Spleen (tissue), 11 donors: Measurements from ENCODE around the gene MYPN. TPM values are rescaled to one million over a fixed set of nuclear protein-coding genes. Genes with fewer than 3 reads are reported as not detected.

Experiments used
- DNase-seq: peaks from one replicate; pipeline ENCODE4 v3.0.0-alpha.2; 2020
- H3K27ac ChIP-seq, 8 donors: fragments of 200-600 bp; sonication (generic) in 7 of 8; 1 replicate in 4 of 8; 2 replicates in 4 of 8; pipeline versions ENCODE4 v1.5.0 to v1.8.0; 2016 to 2021; ENCODE audit warnings: inconsistent platforms in 4 of 8, mild to moderate bottlenecking in 4 of 8, moderate library complexity in 1 of 8
- H3K27me3 ChIP-seq, 7 donors: fragments of 200-600 bp; sonication (generic) in 6 of 7; replicated peaks in 1 of 7; 1 replicate in 4 of 7; 2 replicates in 3 of 7; pipeline versions ENCODE4 v1.5.0 to v1.8.0; 2016 to 2021; ENCODE audit warnings: inconsistent platforms in 3 of 7, mild to moderate bottlenecking in 1 of 7
- H3K36me3 ChIP-seq, 6 donors: fragments of 200-600 bp; sonication (generic) in 5 of 6; 1 replicate in 4 of 6; 2 replicates in 2 of 6; pipeline versions ENCODE4 v1.5.0 to v1.8.0; 2016 to 2021; ENCODE audit warnings: inconsistent platforms in 2 of 6
- H3K4me1 ChIP-seq, 6 donors: fragments of 200-600 bp; sonication (generic) in 5 of 6; 1 replicate in 3 of 6; 2 replicates in 3 of 6; pipeline versions ENCODE4 v1.5.0 to v1.8.0; 2016 to 2021; ENCODE audit warnings: inconsistent platforms in 3 of 6
- H3K4me3 ChIP-seq, 8 donors: fragments of 200-600 bp; sonication (generic) in 7 of 8; 1 replicate in 4 of 8; 2 replicates in 4 of 8; pipeline versions ENCODE4 v1.5.0 to v1.8.0; 2016 to 2021; ENCODE audit warnings: inconsistent platforms in 4 of 8, mild to moderate bottlenecking in 4 of 8, moderate library complexity in 2 of 8
- H3K9me3 ChIP-seq, 8 donors: fragments of 200-600 bp; sonication (generic) in 7 of 8; 1 replicate in 4 of 8; 2 replicates in 4 of 8; pipeline versions ENCODE4 v1.5.0 to v1.8.0; 2016 to 2021; ENCODE audit warnings: inconsistent platforms in 4 of 8
- CTCF ChIP-seq, 11 experiments: fragments of 200-600 bp in 7 of 11; fragments of 450-650 bp in 4 of 11; sonication (generic) in 4 of 11; IDR thresholded peaks in 8 of 11; conservative IDR thresholded peaks in 3 of 11; 1 replicate in 7 of 11; 2 replicates in 4 of 11; pipeline versions ENCODE4 v1.4.0 to v1.8.0; 2016 to 2021; ENCODE audit warnings: antibody characterized with exemption in 11 of 11, inconsistent platforms in 4 of 11, mild to moderate bottlenecking in 1 of 11
- POLR2A ChIP-seq, 3 donors: fragments of 450-650 bp; IDR thresholded peaks; one replicate each; pipeline ENCODE4 v1.5.1; 2017; ENCODE audit warnings: antibody characterized with exemption in 3 of 3, mild to moderate bottlenecking in 1 of 3
- POLR2AphosphoS5 ChIP-seq, 3 donors: sonication (generic); formaldehyde crosslinking; IDR thresholded peaks; one replicate each; pipeline ENCODE4 v1.5.1; 2017; ENCODE audit warnings: antibody characterized with exemption in 3 of 3
- WGBS, 5 donors: extraction: QIAGEN DNeasy Blood & Tissue Kit in 3 of 5; methylation state at CpG; one replicate each; pipeline versions ENCODE4 v1.1.5 to v1.1.7; 2013 to 2018; 5-methylcytosine and 5-hydroxymethylcytosine counted together
- intact Hi-C: fragments of 100-400 bp; cut with DNase I; formaldehyde crosslinking; loops from one replicate; pipeline ENCODE4 v1.15.0; 2023; ENCODE audit warnings: low total_unique reads
- polyA plus RNA-seq, 3 donors: library from polyadenylated mRNA; stranded (reverse); fragments of 200-250 nt; gene quantifications; one replicate each; pipeline ENCODE4 v1.2.1, GENCODE V29; 2013
- total RNA-seq, 7 donors: library from RNA; depleted of rRNA in 3 of 7; stranded (reverse); fragments of >200 nt in 3 of 7; fragmentation: NEBNext Ultra II Directional in 4 of 7; extraction: Animal tissue kit (Norgen Biotek cat#: 25700) in 4 of 7; gene quantifications; one replicate each; pipeline versions ENCODE4 v1.1.0 to v1.2.1, GENCODE V29; 2016 to 2021
- donor health status: healthy with polysubstance abuse.
- donor health status: DM: no; HTN: no; CAD: no; lungs with moderate emphysema.
- donor health status: DM: no; HTN: no; CAD: no.
- donor health status: Bipolar disorder and iron deficiency.
- donor health status: healthy.
- donor health status: DM: no; HTN: no; CAD: no.
- donor health status: DM: yes; HTN: yes; CAD: no.

Gene MYPN
- total and polyA plus RNA-seq, 10 donors = 0.03 to 0.94 (median 0.06) TPM; not detected in 5

GRCh38 chr10:68251625-68252495, 142.6 kb downstream of the MYPN start:
- Histone ChIP-seq H3K4me3 (no peak overlapping the region), H3K36me3 (no peaks in the 10 kb centered on the region), H3K9me3 (no peaks in the 10 kb centered on the region), H3K4me1 (peaks cover 0 to 7% (median 0%) of the 10 kb centered on the region in 6 donors), H3K27me3 (no peaks in the 10 kb centered on the region), H3K27ac (no peak overlapping the region)
- intact Hi-C loops = no loop called here
- no peak for DNase-seq
- 75 to 83% (median 80%) methylated on average over 5 of the region's 5 CpGs for WGBS, 5 donors
- TF ChIP-seq CTCF (IDR thresholded peaks at IDR 0.05 in 8 of 11, conservative IDR thresholded peaks at IDR 0.05 in 3 of 11) (no peak), POLR2A (IDR thresholded peaks at IDR 0.05) (no peak), POLR2AphosphoS5 (IDR thresholded peaks at IDR 0.05) (no peak)

DNA sequence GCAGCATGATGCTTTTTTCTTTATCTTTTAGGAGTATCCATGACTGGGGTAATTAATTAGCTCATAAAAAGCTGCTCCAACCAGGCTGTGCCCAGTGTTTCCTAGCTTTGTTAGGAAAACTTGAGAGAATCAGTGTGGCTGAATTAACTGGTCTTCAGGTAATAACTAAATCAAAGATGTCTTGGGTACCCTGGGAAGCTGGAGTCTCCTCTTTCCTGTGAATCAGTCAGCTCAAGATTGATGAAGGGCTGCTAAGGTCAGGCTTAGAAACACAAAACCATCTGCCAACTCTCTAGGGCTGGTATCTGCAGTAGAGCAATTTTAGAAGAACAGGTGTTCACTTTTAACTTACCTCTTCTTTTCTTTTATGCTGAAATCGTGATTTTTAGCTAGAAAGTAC, 144.1 kb downstream of the MYPN start:
- WGBS, 5 donors = 24 to 63% (median 52%) methylated on average over 1 of the region's 1 CpG
- TF ChIP-seq POLR2A (IDR thresholded peaks at IDR 0.05) (no peak), POLR2AphosphoS5 (IDR thresholded peaks at IDR 0.05) (no peak), CTCF (IDR thresholded peaks at IDR 0.05 in 8 of 11, conservative IDR thresholded peaks at IDR 0.05 in 3 of 11) (no peak)
- Histone ChIP-seq H3K36me3 (no peaks in the 10 kb centered on the region), H3K4me3 (no peak overlapping the region), H3K4me1 (peaks cover 0 to 7% (median 0%) of the 10 kb centered on the region in 6 donors), H3K27ac (no peak overlapping the region), H3K9me3 (no peaks in the 10 kb centered on the region), H3K27me3 (no peaks in the 10 kb centered on the region)
- DNase-seq = no peak
- intact Hi-C loops = no loop called here

GRCh38 chr10:68261132-68261856, 152.0 kb downstream of the MYPN start:
- no peaks in the 10 kb centered on the region for H3K36me3 ChIP-seq
- WGBS, 5 donors = 90 to 95% (median 91%) methylated on average over 7 to 8 of the region's 8 CpGs

More at GRCh38 chr10:68261132-68261856, 152.0 kb downstream of the MYPN start:
- TF ChIP-seq CTCF (IDR thresholded peaks at IDR 0.05 in 8 of 11, conservative IDR thresholded peaks at IDR 0.05 in 3 of 11) (no peak), POLR2A (IDR thresholded peaks at IDR 0.05) (no peak), POLR2AphosphoS5 (IDR thresholded peaks at IDR 0.05) (no peak)
- Histone ChIP-seq H3K4me3 (no peak overlapping the region), H3K27ac (no peak overlapping the region), H3K4me1 (no peaks in the 10 kb centered on the region), H3K27me3 (no peaks in the 10 kb centered on the region), H3K9me3 (peaks cover 0 to 17% (median 9%) of the 10 kb centered on the region in 8 donors)
- no peak for DNase-seq
- intact Hi-C loops = no loop called here

Other genes with a start within 250 kb of the MYPN start
- 10 to 100 TPM; 24.1 to 33.6 (median 27.4) TPM for gene SIRT1, start 224.8 kb upstream of the MYPN start, total RNA-seq
- gene SIRT1, start 224.8 kb upstream of the MYPN start, polyA plus RNA-seq = 10 to 100 TPM; 10.3 to 13.2 (median 10.3) TPM
- 100 to 1,000 TPM in 5 of 7 donors, 10 to 100 TPM in 2; 75.5 to 124 (median 104) TPM for gene HERC4, start 34.2 kb upstream of the MYPN start, total RNA-seq
- 10 to 100 TPM; 18.2 to 23.3 (median 19.5) TPM for gene HERC4, start 34.2 kb upstream of the MYPN start, polyA plus RNA-seq
- gene ATOH7, start 122.6 kb downstream of the MYPN start, total RNA-seq = not detected
- gene ATOH7, start 122.6 kb downstream of the MYPN start, polyA plus RNA-seq = under 1 TPM; 0.04 to 0.10 (median 0.08) TPM
- gene HNRNPH3, start 222.6 kb downstream of the MYPN start, total RNA-seq = 100 to 1,000 TPM in 3 of 7 donors, 10 to 100 TPM in 4; 43.2 to 109 (median 79.9) TPM
- gene HNRNPH3, start 222.6 kb downstream of the MYPN start, polyA plus RNA-seq = 100 to 1,000 TPM in 2 of 3 donors, 10 to 100 TPM in 1; 96.5 to 142 (median 112) TPM
- gene PBLD, start 223.4 kb downstream of the MYPN start, total RNA-seq = 1 to 10 TPM; 1.7 to 6.9 (median 3.5) TPM
- 1 to 10 TPM in 2 of 3 donors, under 1 TPM in 1; 0.96 to 1.2 (median 1.2) TPM for gene PBLD, start 223.4 kb downstream of the MYPN start, polyA plus RNA-seq